SK-N-SH (cell line): ENCODE measurements around the gene NR1H4. TPM values are rescaled to one million over a fixed set of nuclear protein-coding genes. Genes with fewer than 3 reads are reported as not detected.
A peak's percentile ranks its signal among the peaks of the same experiment; 100 is the strongest.

Source experiments
- CTCF ChIA-PET: fragments of 300-600, 350-600 bp; formaldehyde crosslinking; extraction: SDS; loops from one replicate; lab custom pipeline; 2021; lab: Yijun Ruan, JAX
- POLR2A ChIA-PET: fragments of 350-600 bp; sonication (Branson Sonifier 250); formaldehyde crosslinking; extraction: SDS; loops from one replicate; lab custom pipeline; 2020; ENCODE audit warnings: antibody characterized with exemption, inconsistent platforms; lab: Yijun Ruan, JAX
- DNase-seq: peaks from one replicate; pipeline ENCODE4 v3.0.0; 2012
- H2AFZ ChIP-seq: fragments of 200-600 bp; sonication (generic); 2 replicates; pipeline ENCODE4 v1.8.1; 2016; ENCODE audit warnings: antibody characterized with exemption, mild to moderate bottlenecking, low read depth
- H3F3A ChIP-seq: fragments of 200-600 bp; sonication (generic); replicated peaks from 2 replicates; pipeline ENCODE3; 2016; ENCODE audit warnings: antibody characterized with exemption, mild to moderate bottlenecking; ENCODE audit not compliant: insufficient read depth
- H3K27ac ChIP-seq, 2 experiments: fragments of 200-500 bp in 1 of 2; fragments of 200-600 bp in 1 of 2; sonication (Bioruptor generic) in 1 of 2; sonication (generic), shearing (Covaris generic) in 1 of 2; 2 replicates each; pipeline versions ENCODE4 v1.5.1 to v1.6.1; 2014 to 2016; ENCODE audit warnings: low read depth in 2 of 2, inconsistent platforms in 1 of 2, low read length in 1 of 2, mild to moderate bottlenecking in 1 of 2, mixed read lengths in 1 of 2
- H3K27me3 ChIP-seq: fragments of 200-600 bp; sonication (generic), shearing (Covaris generic); 2 replicates; pipeline ENCODE4 v1.6.1; 2016; ENCODE audit warnings: mixed run types; ENCODE audit not compliant: insufficient read depth
- H3K36me3 ChIP-seq, 2 experiments: fragments of 200-500 bp in 1 of 2; fragments of 200-600 bp in 1 of 2; sonication (Bioruptor generic) in 1 of 2; sonication (generic) in 1 of 2; replicated peaks in 1 of 2; 2 replicates each; pipeline versions ENCODE3 to v1.5.1; 2014 to 2016; ENCODE audit warnings: low read length in 1 of 2, mild to moderate bottlenecking in 1 of 2; ENCODE audit not compliant: insufficient read depth in 2 of 2, control insufficient read depth in 1 of 2
- H3K4me1 ChIP-seq, 2 experiments: fragments of 200-500 bp in 1 of 2; fragments of 200-600 bp in 1 of 2; sonication (Bioruptor generic) in 1 of 2; sonication (generic), shearing (Covaris generic) in 1 of 2; 2 replicates each; pipeline versions ENCODE4 v1.5.1 to v1.6.1; 2014 to 2016; ENCODE audit warnings: low read depth in 1 of 2, low read length in 1 of 2, mixed run types in 1 of 2; ENCODE audit not compliant: insufficient read depth in 2 of 2, control insufficient read depth in 1 of 2
- H3K4me2 ChIP-seq: fragments of 200-600 bp; sonication (generic), shearing (Covaris generic); 2 replicates; pipeline ENCODE4 v1.6.1; 2017; ENCODE audit warnings: mixed run types
- H3K4me3 ChIP-seq, 2 experiments: fragments of 200-500 bp in 1 of 2; fragments of 200-600 bp in 1 of 2; sonication (Bioruptor generic) in 1 of 2; sonication (generic), shearing (Covaris generic) in 1 of 2; 2 replicates each; pipeline versions ENCODE4 v1.5.1 to v1.8.1; 2014 to 2016; ENCODE audit warnings: low read depth in 2 of 2, inconsistent platforms in 1 of 2, low read length in 1 of 2, mild to moderate bottlenecking in 1 of 2, mixed read lengths in 1 of 2, moderate library complexity in 1 of 2
- H3K79me2 ChIP-seq: fragments of 200-600 bp; sonication (generic); 2 replicates; pipeline ENCODE4 v1.8.1; 2017; ENCODE audit warnings: mild to moderate bottlenecking; ENCODE audit not compliant: insufficient read depth
- H3K9ac ChIP-seq: fragments of 200-600 bp; sonication (generic); 2 replicates; pipeline ENCODE4 v1.6.1; 2017; ENCODE audit warnings: mixed run types
- H3K9me2 ChIP-seq: fragments of 200-600 bp; sonication (generic); 2 replicates; pipeline ENCODE4 v1.6.1; 2017; ENCODE audit warnings: mixed run types
- H3K9me3 ChIP-seq: fragments of 200-600 bp; sonication (generic); 2 replicates; pipeline ENCODE4 v1.6.1; 2017; ENCODE audit warnings: mixed run types, mild to moderate bottlenecking, moderate library complexity
- H4K20me1 ChIP-seq: fragments of 200-600 bp; sonication (generic); 2 replicates; pipeline ENCODE4 v1.6.1; 2017; ENCODE audit warnings: mild to moderate bottlenecking, mixed run types; ENCODE audit not compliant: insufficient read depth
- CHD2 ChIP-seq: fragments of 150-350 bp; IDR thresholded peaks from 2 replicates; pipeline ENCODE4 v1.6.1; 2018; ENCODE audit warnings: low read length; ENCODE audit not compliant: partially characterized antibody
- ELF1 ChIP-seq: IDR thresholded peaks from 2 replicates; pipeline ENCODE4 v1.4.0; 2012
- FOSL2 ChIP-seq: IDR thresholded peaks from 2 replicates; pipeline ENCODE4 v1.4.0; 2012; ENCODE audit warnings: low read depth, mild to moderate bottlenecking, moderate library complexity, borderline replicate concordance
- FOXJ3 ChIP-seq: sonication (generic); formaldehyde crosslinking; IDR thresholded peaks from 2 replicates; pipeline ENCODE4 v1.5.1; 2020; ENCODE audit warnings: mild to moderate bottlenecking, missing genetic modification reagents
- FOXM1 ChIP-seq: IDR thresholded peaks from 2 replicates; pipeline ENCODE4 v1.4.0; 2012; ENCODE audit warnings: low read depth, mild to moderate bottlenecking
- MEF2A ChIP-seq: IDR thresholded peaks from 2 replicates; pipeline ENCODE4 v1.4.0; 2012; ENCODE audit warnings: low read depth, borderline replicate concordance
- MXI1 ChIP-seq: IDR thresholded peaks from 2 replicates; pipeline ENCODE4 v1.6.1; 2012; ENCODE audit warnings: mild to moderate bottlenecking, low read depth, low read length, improper control_type of control experiment
- PBX3 ChIP-seq: IDR thresholded peaks from 2 replicates; pipeline ENCODE4; 2012
- POLR2AphosphoS5 ChIP-seq: IDR thresholded peaks from 2 replicates; pipeline ENCODE4 v1.6.1; 2012; ENCODE audit warnings: low read depth, low read length
- RAD21 ChIP-seq: IDR thresholded peaks from 2 replicates; pipeline ENCODE4 v1.6.1; 2012; ENCODE audit warnings: mild to moderate bottlenecking, low read length
- RCOR1 ChIP-seq: fragments of 150-350 bp; IDR thresholded peaks from 2 replicates; pipeline ENCODE4 v1.6.1; 2017; ENCODE audit warnings: antibody characterized with exemption, low read length
- RFX5 ChIP-seq: IDR thresholded peaks from 2 replicates; pipeline ENCODE4 v1.6.1; 2012; ENCODE audit warnings: mild to moderate bottlenecking, improper control_type of control experiment, low read length
- TCF12 ChIP-seq: IDR thresholded peaks from 2 replicates; pipeline ENCODE4 v1.4.0; 2012
- TEAD4 ChIP-seq: IDR thresholded peaks from 2 replicates; pipeline ENCODE4 v1.4.0; 2012; ENCODE audit warnings: mild to moderate bottlenecking, borderline replicate concordance; ENCODE audit not compliant: insufficient read depth
- USF1 ChIP-seq: IDR thresholded peaks from 2 replicates; pipeline ENCODE4 v1.4.0; 2012; ENCODE audit warnings: low read depth, borderline replicate concordance
- WGBS: methylation state at CpG from one replicate; pipeline ENCODE4 v1.1.6; 2017; ENCODE audit warnings: low lambda C conversion rate; 5-methylcytosine and 5-hydroxymethylcytosine counted together
- polyA plus RNA-seq, 3 experiments: library from polyadenylated mRNA; depleted of rRNA; stranded (reverse); fragments of >200 nt; gene quantifications; 2 replicates each; pipeline ENCODE4 v1.2.3, GENCODE V29; 2012
- TF ChIP-seq, protein P1 (sequence below): fragments of 200-600 bp; sonication (generic); IDR thresholded peaks from 2 replicates; pipeline ENCODE4 v1.6.1; 2017; ENCODE audit warnings: antibody characterized with exemption, mild to moderate bottlenecking, moderate library complexity

The NR1H4 gene
- polyA plus RNA-seq, 1 of the 3 experiments (the other 2 are of a cell fraction) = not detected

- Histone ChIP-seq H3K9me2 (no peaks in the 10 kb centered on the region), H3K4me2 (no peak overlapping the region), H3F3A (peaks cover 5% of the 10 kb centered on the region), H3K4me1 (no peaks in the 10 kb centered on the region), H3K9ac (no peak overlapping the region), H3K79me2 (no peaks in the 10 kb centered on the region), H3K27me3 (no peaks in the 10 kb centered on the region), H3K9me3 (no peaks in the 10 kb centered on the region), H3K27ac (no peak overlapping the region), H4K20me1 (no peaks in the 10 kb centered on the region), H2AFZ (peak overlapping the region; percentile 23; the same call in 1 of the 2 replicates), H3K4me3 (no peak overlapping the region), H3K36me3 (no peaks in the 10 kb centered on the region)
- ChIA-PET CTCF (interaction anchor here (2.4 to 2.6 kb wide), 3 partner anchors 11 to 332 kb away, joined by 7 to 10 read pairs (median 8); no protein-coding TSS in a partner anchor), POLR2A (no interaction called here)
- 68% methylated on average over 3 of the region's 3 CpGs for WGBS
- TF ChIP-seq CHD2 = no peak
- TF ChIP-seq ELF1 = no peak
- no peak for TF ChIP-seq TCF12
- no peak for TF ChIP-seq MEF2A
- no peak for TF ChIP-seq MXI1
- no peak for TF ChIP-seq POLR2AphosphoS5
- TF ChIP-seq PBX3 = no peak
- TF ChIP-seq RFX5 = no peak
- TF ChIP-seq RAD21 = no peak
- TF ChIP-seq FOSL2 = no peak
- TF ChIP-seq TEAD4 = no peak
- TF ChIP-seq FOXJ3 = no peak
- TF ChIP-seq RCOR1 = no peak
- TF ChIP-seq USF1 = no peak
- TF ChIP-seq, protein P1, sequence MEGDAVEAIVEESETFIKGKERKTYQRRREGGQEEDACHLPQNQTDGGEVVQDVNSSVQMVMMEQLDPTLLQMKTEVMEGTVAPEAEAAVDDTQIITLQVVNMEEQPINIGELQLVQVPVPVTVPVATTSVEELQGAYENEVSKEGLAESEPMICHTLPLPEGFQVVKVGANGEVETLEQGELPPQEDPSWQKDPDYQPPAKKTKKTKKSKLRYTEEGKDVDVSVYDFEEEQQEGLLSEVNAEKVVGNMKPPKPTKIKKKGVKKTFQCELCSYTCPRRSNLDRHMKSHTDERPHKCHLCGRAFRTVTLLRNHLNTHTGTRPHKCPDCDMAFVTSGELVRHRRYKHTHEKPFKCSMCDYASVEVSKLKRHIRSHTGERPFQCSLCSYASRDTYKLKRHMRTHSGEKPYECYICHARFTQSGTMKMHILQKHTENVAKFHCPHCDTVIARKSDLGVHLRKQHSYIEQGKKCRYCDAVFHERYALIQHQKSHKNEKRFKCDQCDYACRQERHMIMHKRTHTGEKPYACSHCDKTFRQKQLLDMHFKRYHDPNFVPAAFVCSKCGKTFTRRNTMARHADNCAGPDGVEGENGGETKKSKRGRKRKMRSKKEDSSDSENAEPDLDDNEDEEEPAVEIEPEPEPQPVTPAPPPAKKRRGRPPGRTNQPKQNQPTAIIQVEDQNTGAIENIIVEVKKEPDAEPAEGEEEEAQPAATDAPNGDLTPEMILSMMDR = no peak
- no peak for TF ChIP-seq FOXM1
- no peak for DNase-seq
Measured at GRCh38 chr12:100566887-100567637, 93.4 kb downstream of the NR1H4 start.
